Measurements from ENCODE around the gene GRIFIN. TPM values are rescaled to one million over a fixed set of nuclear protein-coding genes. Genes with fewer than 3 reads are reported as not detected.

Gene GRIFIN
- total RNA-seq, 2 experiments from 2014 or later, result not detected

DNA sequence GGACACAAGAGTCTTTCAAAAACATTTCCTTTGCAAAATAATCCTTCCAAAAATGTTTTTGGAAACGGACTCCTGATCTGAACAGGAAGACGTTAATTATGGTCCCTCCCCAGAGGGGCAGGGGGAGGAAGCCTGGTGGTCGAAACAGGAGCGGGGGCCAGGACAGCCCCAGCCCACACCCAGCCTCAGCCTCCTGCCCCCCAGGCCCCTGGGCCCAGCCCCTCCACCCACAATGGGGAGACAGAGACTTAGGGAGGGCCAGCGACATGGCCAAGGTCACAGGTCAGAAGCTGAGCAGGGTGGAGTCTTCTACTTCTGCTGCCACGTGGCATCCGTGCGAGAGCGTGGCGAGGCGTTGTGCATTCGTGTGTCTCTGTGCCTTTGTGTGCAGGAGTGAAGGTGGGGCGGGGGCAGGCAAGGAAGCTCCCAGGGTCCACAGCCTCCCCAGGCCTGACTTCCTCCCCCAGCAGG, 14.0 kb upstream of the GRIFIN start:
- no peak overlapping the region for H3K27ac Mint-ChIP-seq
- ChIA-PET POLR2A (no interaction called here), CTCF (no interaction called here)
- no peaks in the 10 kb centered on the region for H3K36me3 Mint-ChIP-seq (ENCODE audit: low read depth)
- H3K4me1 Mint-ChIP-seq, result no peaks in the 10 kb centered on the region
- peaks cover 7% of the 10 kb centered on the region for H3K27me3 Mint-ChIP-seq
- H3K4me3 Mint-ChIP-seq, result no peak overlapping the region
- no peak for DNase-seq
- no peaks in the 10 kb centered on the region for H3K9me3 Mint-ChIP-seq

DNA sequence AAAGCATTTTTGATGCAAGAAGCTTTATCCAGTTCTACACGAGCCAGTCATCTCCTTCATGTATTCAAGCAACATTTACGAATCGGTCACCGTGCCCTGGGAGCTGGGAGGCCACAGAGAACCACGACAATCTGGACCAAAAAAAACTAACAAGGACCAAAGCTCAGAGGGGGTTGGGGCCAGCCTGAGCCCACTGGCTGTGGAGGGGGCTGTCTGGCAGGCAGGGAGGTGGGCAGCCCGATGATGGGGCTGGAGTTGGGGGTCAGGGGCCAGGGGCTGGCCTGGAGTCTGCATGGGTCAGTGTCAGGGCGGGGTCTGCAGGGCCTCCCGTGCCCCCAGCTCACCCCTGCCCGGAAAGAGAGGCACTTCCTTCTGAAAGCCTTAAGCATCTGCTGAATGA, 12.5 kb upstream of the GRIFIN start:
- Mint-ChIP-seq H3K27me3 (peaks cover 10% of the 10 kb centered on the region), H3K4me1 (no peaks in the 10 kb centered on the region), H3K4me3 (no peak overlapping the region), H3K27ac (no peak overlapping the region), H3K36me3 (ENCODE audit: low read depth) (no peaks in the 10 kb centered on the region), H3K9me3 (no peaks in the 10 kb centered on the region)
- ChIA-PET CTCF (no interaction called here), POLR2A (interaction anchor here (1.0 kb wide), 1 partner anchor 37 kb away, joined by 3 read pairs; no protein-coding TSS in a partner anchor)
- DNase-seq, result no peak

DNA sequence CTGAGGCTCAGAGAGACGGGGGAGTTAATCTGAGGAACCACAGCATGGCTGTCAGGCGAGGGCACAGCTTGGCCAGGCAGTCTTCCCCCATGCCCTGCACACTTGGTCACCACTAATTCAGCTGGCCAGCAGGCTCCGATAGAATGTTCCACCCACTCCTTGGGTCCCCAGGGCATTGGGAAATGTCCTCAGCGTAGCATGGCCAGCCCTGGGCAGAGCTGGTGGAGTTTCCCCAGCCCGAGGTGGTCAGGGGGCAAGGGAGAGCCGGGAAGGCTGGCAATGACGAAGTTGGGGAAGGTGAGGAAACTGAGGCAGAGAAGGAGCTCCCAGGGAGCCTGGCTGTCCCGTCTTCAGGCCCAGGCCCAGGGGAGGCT, 12.1 kb upstream of the GRIFIN start:
- ChIA-PET POLR2A (no interaction called here), CTCF (no interaction called here)
- Mint-ChIP-seq H3K36me3 (ENCODE audit: low read depth) (no peaks in the 10 kb centered on the region), H3K9me3 (no peaks in the 10 kb centered on the region), H3K4me3 (no peak overlapping the region), H3K4me1 (no peaks in the 10 kb centered on the region), H3K27ac (no peak overlapping the region), H3K27me3 (peaks cover 10% of the 10 kb centered on the region)
- DNase-seq, result no peak

DNA sequence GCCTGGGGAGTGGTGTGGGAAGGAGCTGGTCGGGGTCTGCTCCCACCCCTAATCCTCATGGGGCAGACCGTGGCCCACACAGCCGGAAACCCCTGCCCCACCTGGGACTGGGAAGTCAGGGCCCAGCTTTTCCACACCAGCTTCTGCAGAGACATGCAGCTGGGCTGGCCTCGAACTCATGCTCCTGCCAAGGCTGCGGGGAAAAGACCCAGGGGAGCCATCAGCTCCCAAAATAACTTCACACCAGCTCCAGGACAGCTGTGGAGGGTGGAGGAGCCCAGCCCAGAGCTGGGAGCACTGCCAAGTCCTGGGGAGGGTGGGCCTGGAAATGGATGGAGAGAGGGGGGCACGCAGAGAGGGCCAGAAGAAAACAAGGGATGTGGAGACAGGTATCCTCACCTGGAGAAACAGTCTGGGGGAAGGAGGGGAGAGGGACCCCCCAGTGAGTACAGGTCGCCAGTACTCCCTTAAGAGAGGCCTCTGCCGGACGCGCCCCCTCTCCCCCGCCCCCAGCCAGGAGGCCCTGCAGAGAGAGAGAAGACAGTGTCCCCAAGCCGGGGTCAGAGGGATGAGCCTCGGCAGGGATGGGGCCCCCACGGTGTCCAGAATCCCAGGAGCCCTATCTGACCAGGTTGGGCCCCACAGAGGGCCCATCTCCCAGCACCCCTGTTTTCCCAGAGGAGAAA, 11.5 kb upstream of the GRIFIN start:
- H3K36me3 Mint-ChIP-seq (ENCODE audit: low read depth), result no peaks in the 10 kb centered on the region
- peaks cover 14% of the 10 kb centered on the region for H3K27me3 Mint-ChIP-seq
- H3K4me3 Mint-ChIP-seq, result no peak overlapping the region
- DNase-seq, result no peak
- ChIA-PET CTCF (no interaction called here), POLR2A (no interaction called here)
- no peaks in the 10 kb centered on the region for H3K4me1 Mint-ChIP-seq
- peaks cover 5% of the 10 kb centered on the region for H3K9me3 Mint-ChIP-seq
- H3K27ac Mint-ChIP-seq, result no peak overlapping the region

DNA sequence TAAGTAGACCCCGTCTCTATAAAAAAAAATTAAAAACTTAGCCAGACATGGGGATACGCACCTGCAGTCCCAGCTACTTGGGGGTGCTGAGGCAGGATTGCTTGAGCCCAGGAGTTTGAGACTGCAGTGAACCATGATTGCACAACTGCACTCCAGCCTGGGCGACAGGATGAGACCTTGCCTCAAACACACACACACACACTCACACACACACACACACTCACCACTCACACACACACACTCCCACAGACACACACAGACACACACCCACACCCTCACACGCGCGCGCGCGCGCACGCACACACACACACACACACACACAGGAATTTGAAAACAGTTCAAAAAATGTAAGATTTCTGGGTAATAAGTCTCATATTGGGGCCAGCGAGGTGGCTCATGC, 8.7 kb upstream of the GRIFIN start:
- ChIA-PET CTCF (no interaction called here), POLR2A (no interaction called here)
- Mint-ChIP-seq H3K36me3 (ENCODE audit: low read depth) (no peaks in the 10 kb centered on the region), H3K27ac (no peak overlapping the region), H3K9me3 (peaks cover 6% of the 10 kb centered on the region), H3K27me3 (peaks cover 10% of the 10 kb centered on the region), H3K4me1 (no peaks in the 10 kb centered on the region), H3K4me3 (no peak overlapping the region)
- DNase-seq, result no peak

DNA sequence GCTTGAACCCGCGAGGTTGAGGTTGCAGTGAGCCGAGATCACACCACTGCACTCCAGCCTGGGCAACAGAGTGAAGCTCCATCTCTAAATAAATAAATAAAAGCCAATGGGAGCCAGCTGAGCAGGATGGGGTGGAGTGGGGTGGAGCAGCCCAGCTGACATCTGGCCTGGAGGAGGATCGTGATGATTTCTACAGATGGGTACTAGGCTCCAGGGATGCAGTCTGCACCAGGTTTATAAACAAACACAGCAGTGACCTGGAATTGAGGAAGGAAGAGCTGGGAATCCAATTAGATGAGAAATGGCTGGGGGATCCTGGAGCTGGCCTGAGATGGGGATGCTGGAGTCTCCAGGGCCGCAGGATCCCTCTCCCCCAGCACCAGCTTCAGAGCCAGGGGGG, 7.3 kb upstream of the GRIFIN start:
- H3K4me1 Mint-ChIP-seq, result peaks cover under 1% of the 10 kb centered on the region

DNA sequence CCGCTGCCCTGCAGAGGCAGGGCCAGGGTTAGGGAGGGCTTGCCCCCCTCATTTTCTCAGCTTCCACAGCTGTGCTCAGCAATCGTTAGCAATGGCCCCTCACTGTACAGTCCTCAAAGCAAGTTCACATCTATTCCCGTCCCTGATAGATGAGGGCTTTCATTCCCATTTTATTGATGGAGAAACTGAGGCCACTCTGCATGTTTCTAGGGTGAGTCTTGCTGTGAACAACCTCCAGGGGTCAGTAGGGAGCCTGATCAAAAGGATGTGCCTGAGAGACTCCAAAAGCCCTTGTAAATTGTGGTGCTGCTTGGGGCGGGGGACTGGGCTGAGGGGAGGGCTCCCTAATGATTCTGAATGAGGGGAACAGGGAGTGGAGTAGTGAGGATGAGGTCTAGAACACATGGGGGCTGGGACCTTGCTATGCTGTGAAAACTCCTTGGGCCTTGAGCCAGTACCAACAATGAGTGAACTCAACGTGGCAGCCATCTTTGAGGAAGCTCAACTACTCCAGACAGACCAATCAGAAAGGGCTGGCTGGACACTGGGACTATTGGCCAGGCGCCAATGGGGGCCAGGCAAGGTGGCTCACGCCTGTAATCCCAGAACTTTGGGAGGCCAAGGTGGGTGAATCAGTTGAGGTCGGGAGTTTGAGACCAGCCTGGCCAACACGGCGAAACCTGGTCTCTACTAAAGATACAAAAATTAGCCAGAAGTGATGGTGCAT, 6.7 kb upstream of the GRIFIN start:
- H3K27me3 Mint-ChIP-seq, result peaks cover 7% of the 10 kb centered on the region
- no peak overlapping the region for H3K4me3 Mint-ChIP-seq
- no peak for DNase-seq
- H3K4me1 Mint-ChIP-seq, result peaks cover 6% of the 10 kb centered on the region
- no peak overlapping the region for H3K27ac Mint-ChIP-seq
- H3K36me3 Mint-ChIP-seq (ENCODE audit: low read depth), result no peaks in the 10 kb centered on the region
- ChIA-PET CTCF (interaction anchor here (0.5 kb wide), 1 partner anchor 68 kb away, joined by 3 read pairs; no protein-coding TSS in a partner anchor), POLR2A (interaction anchor here (1.6 kb wide), 1 partner anchor 9 kb away, joined by 3 read pairs; no protein-coding TSS in a partner anchor)
- H3K9me3 Mint-ChIP-seq, result peaks cover 6% of the 10 kb centered on the region

More for the DNA sequence above, 7.3 kb upstream of the GRIFIN start:
- Mint-ChIP-seq H3K36me3 (ENCODE audit: low read depth) (no peaks in the 10 kb centered on the region), H3K27ac (no peak overlapping the region), H3K27me3 (peaks cover 7% of the 10 kb centered on the region), H3K9me3 (peaks cover 6% of the 10 kb centered on the region), H3K4me3 (no peak overlapping the region)
- no peak for DNase-seq
- POLR2A ChIA-PET, result interaction anchor here (1.6 kb wide), 1 partner anchor 10 kb away, joined by 3 read pairs; no protein-coding TSS in a partner anchor
- CTCF ChIA-PET, result interaction anchor here (0.5 to 1.1 kb wide), 2 partner anchors 14 to 67 kb away, joined by 3 to 7 read pairs; no protein-coding TSS in a partner anchor

DNA sequence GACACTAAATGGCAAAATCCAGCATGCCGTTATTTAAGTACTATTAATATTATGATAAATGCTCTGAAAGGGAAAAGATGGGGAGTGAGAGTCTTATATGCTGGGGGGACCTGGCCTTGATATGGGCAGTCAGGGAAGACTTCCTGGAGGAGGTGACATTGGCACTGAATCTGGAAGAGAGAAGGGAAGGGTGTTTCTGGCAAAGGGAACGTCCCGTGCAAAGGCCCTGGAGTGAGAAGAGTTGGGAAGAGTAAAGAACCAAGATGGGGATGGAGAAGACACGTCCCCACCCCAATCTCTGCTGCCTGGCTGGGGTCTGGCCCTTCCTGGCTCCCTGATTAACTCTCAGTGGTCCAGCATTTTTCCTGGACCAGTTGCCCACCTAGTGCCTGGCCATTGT, 5.0 kb upstream of the GRIFIN start:
- CTCF ChIA-PET, result interaction anchor here (0.9 to 1.0 kb wide), 2 partner anchors 190 to 199 kb away, joined by 4 read pairs; no protein-coding TSS in a partner anchor

DNA sequence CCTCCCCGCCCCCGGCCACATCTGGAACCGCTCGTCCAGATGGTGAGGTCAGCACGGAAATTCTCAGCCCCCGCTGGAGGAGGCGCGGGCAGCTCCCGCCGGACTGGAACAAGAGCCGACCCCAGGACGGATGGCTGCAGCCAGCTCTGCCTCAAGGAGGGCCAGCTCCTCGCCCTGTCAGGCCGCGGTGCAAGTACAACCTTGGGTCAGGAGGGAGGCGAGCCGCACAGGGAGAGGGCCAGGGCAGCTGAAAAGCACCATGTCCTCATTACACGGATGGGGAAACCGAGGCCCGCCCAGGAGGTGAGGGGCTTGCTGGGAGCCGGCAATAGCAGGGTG, 3.8 kb upstream of the GRIFIN start:
- CTCF ChIA-PET, result interaction anchor here (0.9 to 1.1 kb wide), 3 partner anchors 11 to 200 kb away, joined by 3 to 4 read pairs (median 4); no protein-coding TSS in a partner anchor
- H3K36me3 Mint-ChIP-seq (ENCODE audit: low read depth), result no peaks in the 10 kb centered on the region
- no peak for DNase-seq
- H3K4me1 Mint-ChIP-seq, result peaks cover 13% of the 10 kb centered on the region
- peaks cover 6% of the 10 kb centered on the region for H3K27me3 Mint-ChIP-seq
- POLR2A ChIA-PET, result interaction anchor here (1.1 to 1.9 kb wide), 4 partner anchors 30 to 60 kb away, joined by 3 to 7 read pairs (median 4); no protein-coding TSS in a partner anchor
- no peak overlapping the region for H3K4me3 Mint-ChIP-seq
- peaks cover 6% of the 10 kb centered on the region for H3K9me3 Mint-ChIP-seq
- no peak overlapping the region for H3K27ac Mint-ChIP-seq

More for the DNA sequence above, 5.0 kb upstream of the GRIFIN start:
- Mint-ChIP-seq H3K36me3 (ENCODE audit: low read depth) (no peaks in the 10 kb centered on the region), H3K4me3 (no peak overlapping the region), H3K27me3 (peaks cover 7% of the 10 kb centered on the region), H3K4me1 (peaks cover 13% of the 10 kb centered on the region), H3K27ac (no peak overlapping the region), H3K9me3 (peaks cover 6% of the 10 kb centered on the region)
- POLR2A ChIA-PET, result interaction anchor here (1.6 kb wide), 1 partner anchor 18 kb away, joined by 4 read pairs; no protein-coding TSS in a partner anchor
- DNase-seq, result no peak

DNA sequence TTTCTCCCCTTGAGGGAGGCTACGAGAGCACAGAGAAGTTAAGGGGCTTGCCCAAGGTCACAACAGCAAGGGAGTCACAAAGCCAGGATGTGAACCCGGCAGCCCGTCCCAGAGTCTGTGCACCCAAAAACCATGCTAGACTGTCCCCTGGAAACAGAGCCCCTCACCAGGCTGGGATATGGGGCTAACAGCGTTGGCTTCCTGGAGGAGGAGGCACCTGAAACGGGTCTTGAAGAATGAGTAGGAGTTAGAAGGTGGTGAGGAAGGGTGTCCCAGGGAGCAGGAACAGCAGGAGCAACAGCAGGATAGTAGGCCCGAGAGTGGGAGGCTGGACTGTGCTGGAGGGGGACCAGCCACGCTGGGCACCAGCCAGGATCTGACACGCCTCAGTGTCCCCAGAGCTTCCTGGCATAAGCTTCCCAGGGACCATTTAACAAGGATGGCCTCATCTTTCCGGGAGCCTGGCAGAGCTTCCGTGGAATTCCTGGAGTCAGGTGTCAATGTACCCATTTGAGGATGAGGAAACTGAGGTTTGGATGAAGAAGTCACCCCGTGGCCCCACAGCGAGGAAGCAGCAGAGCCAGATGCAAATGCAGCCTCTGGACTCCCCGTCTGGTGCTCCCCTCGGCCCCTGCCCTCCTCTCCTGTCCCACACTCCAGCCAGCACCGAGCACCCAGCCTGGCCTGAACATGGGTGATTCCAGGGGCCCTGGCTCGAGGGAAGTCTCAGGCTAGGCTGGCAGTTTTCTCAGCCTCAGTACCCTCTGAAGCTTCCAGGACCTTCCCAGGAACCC, 3.3 kb upstream of the GRIFIN start:
- H3K27ac Mint-ChIP-seq, result no peak overlapping the region
- no peaks in the 10 kb centered on the region for H3K36me3 Mint-ChIP-seq (ENCODE audit: low read depth)
- ChIA-PET POLR2A (interaction anchor here (1.1 to 1.9 kb wide), 4 partner anchors 31 to 61 kb away, joined by 3 to 7 read pairs (median 4); no protein-coding TSS in a partner anchor), CTCF (interaction anchor here (0.7 to 1.1 kb wide), 2 partner anchors 11 to 230 kb away, joined by 3 read pairs; no protein-coding TSS in a partner anchor)
- H3K4me3 Mint-ChIP-seq, result no peak overlapping the region
- peaks cover 4% of the 10 kb centered on the region for H3K27me3 Mint-ChIP-seq
- peaks cover 6% of the 10 kb centered on the region for H3K9me3 Mint-ChIP-seq
- no peak for DNase-seq
- H3K4me1 Mint-ChIP-seq, result peaks cover 13% of the 10 kb centered on the region

DNA sequence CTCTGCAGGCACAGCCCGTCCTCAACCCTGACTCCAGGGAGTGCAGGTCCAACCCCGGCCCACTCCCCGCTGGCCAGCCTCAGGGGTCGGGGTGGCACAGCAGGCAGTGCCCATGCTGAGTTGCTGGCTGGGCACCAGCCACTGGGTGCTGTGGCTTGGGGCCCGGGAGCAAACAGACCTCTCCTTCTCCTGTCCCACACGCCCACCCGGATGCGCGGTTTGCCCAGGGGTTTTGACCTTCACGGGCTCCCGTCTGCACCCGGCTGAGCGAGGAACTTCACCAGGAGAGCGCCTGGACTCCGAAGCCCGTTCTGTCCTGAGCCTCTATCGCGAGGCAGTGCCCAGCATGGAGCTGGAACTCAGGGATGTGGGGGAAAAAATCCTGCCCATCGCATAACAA, 2.6 kb upstream of the GRIFIN start:
- ChIA-PET CTCF (interaction anchor here (0.7 to 1.3 kb wide), 3 partner anchors 9 to 231 kb away, joined by 3 read pairs; no protein-coding TSS in a partner anchor), POLR2A (interaction anchor here (1.1 to 1.9 kb wide), 4 partner anchors 30 to 61 kb away, joined by 3 to 7 read pairs (median 4); no protein-coding TSS in a partner anchor)
- Mint-ChIP-seq H3K4me3 (no peak overlapping the region), H3K27ac (no peak overlapping the region), H3K36me3 (ENCODE audit: low read depth) (no peaks in the 10 kb centered on the region), H3K4me1 (peaks cover 13% of the 10 kb centered on the region), H3K9me3 (peaks cover 6% of the 10 kb centered on the region), H3K27me3 (peaks cover 4% of the 10 kb centered on the region)
- no peak for DNase-seq

DNA sequence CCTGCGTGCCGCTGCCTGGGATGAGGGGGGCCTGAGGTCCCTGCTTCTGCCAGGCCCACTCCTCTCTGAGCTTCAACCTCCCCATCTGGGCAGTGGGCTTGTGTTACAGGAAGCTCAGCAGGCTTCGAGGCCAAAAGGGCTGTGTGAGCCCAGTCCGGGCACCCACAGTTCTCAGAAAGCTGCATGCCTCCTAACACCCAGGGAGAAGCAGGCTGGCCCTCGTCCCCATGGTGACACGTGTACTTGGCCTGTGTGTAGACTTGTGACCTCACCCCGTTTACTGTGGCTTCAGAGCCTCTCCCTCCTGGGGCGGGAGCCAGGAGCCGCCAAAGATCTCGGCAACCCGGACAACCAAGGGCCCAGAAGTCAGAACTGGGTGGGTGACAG, 2.2 kb upstream of the GRIFIN start:
- peaks cover 13% of the 10 kb centered on the region for H3K4me1 Mint-ChIP-seq

More for the DNA sequence above, 2.2 kb upstream of the GRIFIN start:
- CTCF ChIA-PET, result interaction anchor here (0.8 to 1.5 kb wide), 4 partner anchors 9 to 68 kb away, joined by 3 read pairs; no protein-coding TSS in a partner anchor
- no peak overlapping the region for H3K4me3 Mint-ChIP-seq
- H3K36me3 Mint-ChIP-seq (ENCODE audit: low read depth), result no peaks in the 10 kb centered on the region
- peaks cover 4% of the 10 kb centered on the region for H3K27me3 Mint-ChIP-seq
- no peak for DNase-seq
- no peak overlapping the region for H3K27ac Mint-ChIP-seq
- POLR2A ChIA-PET, result interaction anchor here (1.5 to 1.9 kb wide), 3 partner anchors 31 to 62 kb away, joined by 4 to 7 read pairs (median 5); no protein-coding TSS in a partner anchor
- H3K9me3 Mint-ChIP-seq, result peaks cover 6% of the 10 kb centered on the region

All from activated CD4-positive, alpha-beta memory T cell treated with anti-CD3 and anti-CD28 coated beads, Interleukin-2, amount 10 ng/mL, durations not matched to agents 7 days and 5 days (primary cell).